ENCODE results near the gene ARPP21. TPM values are rescaled to one million over a fixed set of nuclear protein-coding genes. Genes with fewer than 3 reads are reported as not detected.

Gene ARPP21
- polyA plus RNA-seq, 4 donors: 0.99 to 1.3 (median 1.2) TPM

DNA sequence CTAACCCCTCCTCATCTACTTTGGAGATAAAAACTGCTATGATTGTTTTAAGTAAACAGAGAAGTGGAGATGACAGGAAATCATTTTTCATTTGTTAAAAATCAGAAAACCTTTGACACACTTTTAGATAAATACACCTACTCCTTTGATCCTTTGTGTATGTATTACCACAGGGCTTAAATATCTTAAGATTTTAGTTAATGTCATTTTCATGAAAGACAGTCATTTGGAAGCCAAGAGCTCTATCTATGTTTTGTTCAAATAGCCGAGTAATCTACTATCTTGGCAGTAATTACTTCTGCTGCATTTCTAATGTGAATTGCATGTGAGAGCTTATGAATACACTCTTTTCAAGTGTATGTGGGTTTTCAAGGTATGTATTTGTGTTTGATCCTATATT lies 2.0 kb downstream of the ARPP21 start:
- DNase-seq (ENCODE audit: low read depth in 4 of 4, low spot score in 2 of 4): no peak

DNA sequence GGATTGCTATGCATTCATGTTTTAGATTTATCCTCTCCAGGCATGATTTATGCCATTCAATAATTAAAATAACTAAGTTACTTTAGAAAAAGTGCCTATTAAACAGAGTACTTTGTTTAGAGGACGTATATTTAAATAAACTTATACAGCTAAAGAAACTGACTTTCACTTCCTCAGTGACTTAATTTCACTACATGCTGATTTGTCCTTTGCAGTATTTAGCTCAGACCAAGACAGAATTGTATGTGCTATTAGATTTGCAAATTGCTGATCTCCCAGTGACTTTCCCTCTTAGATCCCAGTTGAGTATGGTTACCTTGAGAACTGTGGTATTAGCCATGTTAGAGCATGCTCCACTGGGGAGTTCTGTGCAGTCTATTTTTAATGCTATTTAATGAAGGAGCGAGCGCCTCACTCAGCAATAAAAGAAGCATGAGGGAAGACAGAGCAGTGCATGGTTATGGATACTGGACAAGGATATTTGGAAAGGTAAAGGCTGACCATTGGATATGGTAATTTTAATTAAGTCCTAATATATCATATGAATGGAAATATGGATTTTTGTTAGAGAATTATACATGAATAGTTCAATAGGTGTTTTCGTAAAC lies 2.7 kb downstream of the ARPP21 start:
- DNase-seq (ENCODE audit: low read depth in 4 of 4, low spot score in 2 of 4): no peak

DNA sequence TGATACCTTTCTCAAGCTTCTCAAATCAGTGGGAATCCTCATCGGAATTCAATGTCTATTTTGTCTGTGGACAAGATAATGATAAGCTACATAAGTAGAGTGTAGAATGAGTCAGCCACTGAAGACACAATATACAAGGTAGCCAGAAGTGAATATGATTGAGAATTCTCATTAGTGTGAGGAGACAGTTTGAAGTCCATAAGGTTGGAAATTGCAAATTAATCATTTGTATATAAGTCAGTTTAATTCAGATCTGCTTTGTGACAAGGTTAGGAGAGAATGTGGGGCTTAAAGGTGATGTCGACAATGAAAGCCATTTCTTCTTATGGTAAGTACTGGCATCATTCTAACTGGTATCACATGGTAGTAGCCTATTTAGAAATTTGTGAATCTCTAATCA lies 4.2 kb downstream of the ARPP21 start:
- no peak for DNase-seq (ENCODE audit: low read depth in 4 of 4, low spot score in 2 of 4)

DNA sequence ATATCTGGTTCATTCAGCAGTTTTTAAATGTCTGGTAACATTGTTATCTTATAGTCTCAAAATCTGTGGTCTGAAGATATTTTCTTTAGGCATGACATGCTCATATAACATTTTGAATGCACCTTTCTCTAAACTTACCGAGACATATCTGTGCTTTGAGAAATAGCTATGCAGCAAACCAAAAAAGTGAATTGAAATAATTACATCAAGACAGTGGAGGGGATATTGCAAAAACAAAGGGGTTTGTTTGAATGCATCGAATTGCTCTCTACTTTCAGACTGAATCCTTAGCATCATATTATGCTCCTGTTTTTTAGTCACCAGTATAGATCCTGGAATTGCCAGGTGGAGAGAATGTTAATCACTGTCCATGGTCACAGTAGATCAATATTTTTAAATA lies 5.1 kb downstream of the ARPP21 start:
- no peak for DNase-seq (ENCODE audit: low read depth in 4 of 4, low spot score in 2 of 4)

DNA sequence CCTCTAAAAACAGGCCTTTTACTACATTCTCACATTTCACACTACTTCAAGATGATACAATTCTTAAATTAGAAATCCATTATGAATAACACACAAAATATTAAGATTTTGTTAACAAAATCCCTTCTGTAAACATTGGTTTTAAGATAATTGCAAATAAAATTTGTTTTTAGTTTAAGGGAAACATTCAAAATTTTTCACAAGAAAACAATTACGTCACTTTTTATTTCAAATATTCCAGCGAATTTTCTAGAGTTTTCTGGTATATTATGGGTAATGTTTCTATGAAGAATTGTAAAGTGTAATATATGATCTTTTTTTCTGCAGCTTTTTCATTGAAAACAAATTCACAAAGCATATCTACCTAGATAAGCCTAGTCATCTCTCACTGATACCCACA lies 5.9 kb downstream of the ARPP21 start:
- DNase-seq (ENCODE audit: low read depth in 4 of 4, low spot score in 2 of 4): no peak

DNA sequence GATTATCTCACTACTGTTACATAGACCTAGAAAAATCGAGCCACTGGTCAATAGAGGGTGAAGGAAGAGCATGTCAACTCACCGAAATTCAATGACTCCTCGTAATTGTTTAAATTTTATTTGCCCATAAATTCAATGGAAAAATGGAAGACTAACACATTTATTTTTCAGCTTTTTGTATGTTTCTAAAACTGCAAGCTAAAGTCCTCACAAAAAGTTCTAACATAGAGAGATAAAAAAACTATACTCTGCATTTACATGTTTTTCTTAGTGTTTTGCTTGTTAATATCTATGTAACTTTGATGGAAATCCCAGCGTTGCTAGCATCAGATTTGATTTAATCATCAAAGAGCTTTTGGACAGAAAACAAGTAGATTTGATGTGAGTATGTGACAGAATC lies 6.8 kb downstream of the ARPP21 start:
- no peak for DNase-seq (ENCODE audit: low read depth in 4 of 4, low spot score in 2 of 4)

DNA sequence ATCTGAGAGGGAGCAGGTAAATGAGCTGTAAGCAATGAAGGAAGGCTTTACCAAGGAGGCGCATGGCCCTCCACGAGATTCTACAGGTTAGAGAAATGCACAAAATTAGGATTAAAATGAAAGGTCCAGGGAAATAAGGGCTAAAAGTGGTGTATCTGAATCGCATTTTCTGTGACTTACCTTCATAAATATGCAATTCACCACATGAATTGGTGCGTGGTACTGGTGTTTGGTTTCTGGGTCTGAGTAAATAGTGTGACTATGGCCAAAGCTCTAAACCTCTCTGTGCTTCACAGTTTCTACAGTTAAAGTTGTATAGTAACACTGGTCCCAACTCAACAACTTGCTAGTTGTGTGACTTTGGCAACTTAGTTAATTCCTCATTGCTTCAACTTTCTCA lies 8.1 kb downstream of the ARPP21 start:
- no peak for DNase-seq (ENCODE audit: low read depth in 4 of 4, low spot score in 2 of 4)

DNA sequence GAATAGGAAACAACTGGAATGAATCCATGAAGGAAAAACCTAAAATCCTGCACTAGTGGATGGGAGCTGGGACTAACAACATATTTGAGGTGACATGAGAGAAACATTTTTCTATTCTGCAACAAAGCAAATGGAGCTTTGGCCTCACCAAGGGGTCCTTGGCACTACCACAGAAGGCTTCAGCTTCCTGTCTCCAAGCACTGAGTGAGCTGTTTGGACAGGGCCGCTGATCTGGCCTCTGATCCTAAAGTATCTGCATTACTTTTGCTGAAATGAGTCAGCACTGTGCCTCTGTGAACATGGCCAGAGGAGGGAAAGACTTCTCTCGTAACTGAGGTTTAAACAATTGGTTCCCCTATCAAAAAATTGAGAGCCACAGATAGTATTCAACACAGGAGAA lies 9.0 kb downstream of the ARPP21 start:
- no peak for DNase-seq (ENCODE audit: low read depth in 4 of 4, low spot score in 2 of 4)

DNA sequence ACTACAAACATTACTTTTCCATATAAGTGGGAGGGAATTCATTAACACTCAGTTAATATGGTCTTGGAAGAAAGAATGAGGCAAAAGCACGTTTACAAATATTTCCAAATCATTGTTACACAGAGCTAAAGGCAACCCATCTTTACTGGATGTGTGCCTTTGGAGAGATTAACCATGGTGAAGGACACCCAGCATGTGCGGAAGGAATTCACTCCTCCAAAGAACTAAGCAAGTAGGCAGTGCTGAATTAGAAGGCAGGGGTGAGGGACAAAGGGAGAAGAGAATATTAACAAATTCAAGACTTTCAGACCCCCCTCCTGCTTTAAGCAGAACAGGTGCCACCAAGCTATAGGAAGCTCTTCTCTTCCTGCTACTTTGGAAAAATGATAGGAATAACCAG lies 10.1 kb downstream of the ARPP21 start:
- no peak for DNase-seq (ENCODE audit: low read depth in 4 of 4, low spot score in 2 of 4)

DNA sequence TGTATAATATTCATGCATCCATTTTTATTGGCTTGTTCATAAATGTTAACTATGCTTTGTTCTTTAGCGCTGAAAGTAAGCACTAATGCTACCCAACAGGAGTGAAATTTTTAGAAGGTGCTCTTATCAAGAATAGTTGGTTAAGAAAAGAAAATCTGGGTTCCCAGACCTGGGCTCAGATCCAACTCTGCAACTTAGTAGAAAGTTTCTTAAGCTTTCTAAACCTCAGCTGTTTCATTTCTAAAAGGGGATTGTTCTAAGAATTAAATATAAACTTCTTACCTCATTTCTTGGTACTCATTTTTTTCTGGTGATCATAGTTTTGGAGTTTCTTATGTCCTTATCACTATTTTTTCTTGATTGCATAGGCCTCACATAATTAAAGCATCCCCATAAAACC lies 12.1 kb downstream of the ARPP21 start:
- no peak for DNase-seq (ENCODE audit: low read depth in 4 of 4, low spot score in 2 of 4)

DNA sequence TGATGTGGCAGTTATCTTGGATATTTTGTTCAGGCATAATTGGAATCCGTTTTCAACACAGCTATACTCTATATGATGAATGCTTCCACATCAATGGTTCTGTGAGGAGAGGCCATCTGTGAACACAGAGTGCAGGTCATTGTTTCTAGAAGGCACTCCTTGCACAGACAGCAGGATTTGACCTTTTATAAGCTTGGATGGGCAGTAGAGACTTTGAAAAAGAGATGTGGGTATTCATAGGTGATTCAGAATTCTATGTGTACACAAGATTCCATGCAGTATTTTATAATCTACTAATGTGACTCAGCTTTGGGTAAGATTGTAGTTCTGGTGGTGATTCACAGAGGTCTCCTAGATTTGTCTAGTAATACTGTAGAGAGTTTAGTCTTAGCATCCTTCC lies 12.5 kb downstream of the ARPP21 start:
- no peak for DNase-seq (ENCODE audit: low read depth in 4 of 4, low spot score in 2 of 4)

DNA sequence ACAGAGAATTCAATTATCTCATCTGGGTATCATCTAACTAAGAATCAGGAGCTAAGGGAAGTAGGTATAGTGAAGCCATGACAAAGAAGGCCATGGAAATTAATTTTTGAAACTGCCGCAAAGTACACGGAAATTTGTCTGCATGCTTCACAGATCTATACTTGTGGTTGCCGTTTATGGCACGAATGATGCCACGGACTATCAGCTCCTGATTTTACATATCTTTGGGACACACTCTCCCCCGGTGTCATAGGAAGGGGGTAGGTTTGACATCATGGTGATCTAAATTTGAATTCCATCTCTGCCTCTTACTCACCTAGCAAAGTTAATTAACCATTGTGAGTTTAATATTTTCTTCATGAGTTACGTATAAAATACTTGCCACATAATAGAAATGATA lies 14.0 kb downstream of the ARPP21 start:
- no peak for DNase-seq (ENCODE audit: low read depth in 4 of 4, low spot score in 2 of 4)

DNA sequence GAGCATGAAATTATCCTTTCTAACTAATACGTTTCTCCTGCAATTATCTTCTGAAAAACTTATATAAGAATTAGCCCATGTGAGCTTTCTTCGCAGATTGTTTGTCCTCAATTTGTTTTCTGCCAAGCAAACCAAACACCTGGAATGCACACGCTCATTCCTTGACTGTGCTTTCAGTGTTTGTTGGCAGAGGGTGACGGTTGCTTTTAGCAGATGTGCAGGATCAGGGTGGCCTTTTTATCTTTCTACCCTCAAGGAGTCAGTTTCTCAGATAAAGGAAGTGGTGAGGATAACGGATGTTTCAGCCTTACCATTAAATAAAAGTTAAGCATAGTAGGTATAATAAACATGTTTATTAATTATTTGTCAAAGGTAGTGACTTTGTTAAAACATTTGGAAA lies 15.2 kb downstream of the ARPP21 start:
- DNase-seq (ENCODE audit: low read depth in 4 of 4, low spot score in 2 of 4): no peak

DNA sequence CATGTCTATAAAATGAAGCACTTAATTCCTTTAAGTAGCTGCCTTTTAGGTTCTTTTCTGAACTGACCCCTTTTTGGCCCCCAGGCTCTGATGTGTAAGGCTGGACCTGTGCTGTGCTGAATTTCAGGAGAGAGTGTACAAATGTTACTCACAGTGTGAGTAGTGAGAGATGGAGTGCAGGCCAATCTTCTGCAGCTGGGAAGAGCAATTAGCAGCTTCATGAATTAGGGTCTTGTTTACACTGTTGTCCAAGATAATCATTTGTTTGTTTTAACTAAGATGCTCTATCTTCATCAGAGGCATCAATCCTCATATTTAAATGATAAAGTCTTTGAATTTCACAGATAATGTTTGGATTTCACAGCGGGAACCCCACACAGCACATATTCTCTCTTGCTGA lies 19.4 kb downstream of the ARPP21 start:
- no peak for DNase-seq (ENCODE audit: low read depth in 4 of 4, low spot score in 2 of 4)

DNA sequence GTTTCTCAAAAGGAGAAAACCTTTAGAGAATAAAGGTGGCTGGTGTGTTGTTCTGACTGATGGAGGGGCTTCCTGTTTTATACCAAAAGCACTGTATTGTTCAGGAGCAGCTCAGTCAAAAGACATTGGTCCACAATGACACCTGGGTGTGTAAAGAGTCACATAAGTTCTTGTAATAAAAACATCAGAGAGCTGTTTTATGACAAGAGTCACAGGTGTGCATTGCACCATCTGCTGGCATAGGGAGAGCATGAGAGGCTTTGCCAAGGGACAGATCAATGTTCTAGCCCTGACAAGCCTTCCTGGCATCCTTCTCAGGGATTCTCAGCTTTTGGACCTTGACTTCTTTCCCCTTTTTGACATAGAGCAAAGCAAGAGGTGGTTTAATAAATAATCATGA lies 20.4 kb downstream of the ARPP21 start:
- DNase-seq (ENCODE audit: low read depth in 4 of 4, low spot score in 2 of 4): no peak

DNA sequence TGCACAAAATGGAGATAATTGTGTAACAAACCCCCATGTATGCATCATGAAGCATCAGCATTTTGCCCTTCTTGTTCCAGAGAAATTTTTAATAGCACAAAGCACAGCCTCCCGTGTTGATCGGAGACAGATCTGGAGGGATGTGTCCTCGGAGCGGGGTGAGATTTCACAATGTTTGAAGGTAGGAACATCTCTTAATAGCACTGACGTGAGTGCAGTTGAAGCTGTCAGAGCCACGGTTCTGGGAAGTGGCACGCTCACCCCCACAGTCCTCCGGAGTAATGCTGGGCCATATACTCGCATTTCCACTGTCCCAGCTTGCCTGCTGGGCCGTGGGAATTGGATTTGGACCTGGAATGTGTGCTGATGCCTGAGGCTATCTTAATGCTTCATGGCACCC lies 24.1 kb downstream of the ARPP21 start:
- DNase-seq (ENCODE audit: low read depth in 4 of 4, low spot score in 2 of 4): no peak

DNA sequence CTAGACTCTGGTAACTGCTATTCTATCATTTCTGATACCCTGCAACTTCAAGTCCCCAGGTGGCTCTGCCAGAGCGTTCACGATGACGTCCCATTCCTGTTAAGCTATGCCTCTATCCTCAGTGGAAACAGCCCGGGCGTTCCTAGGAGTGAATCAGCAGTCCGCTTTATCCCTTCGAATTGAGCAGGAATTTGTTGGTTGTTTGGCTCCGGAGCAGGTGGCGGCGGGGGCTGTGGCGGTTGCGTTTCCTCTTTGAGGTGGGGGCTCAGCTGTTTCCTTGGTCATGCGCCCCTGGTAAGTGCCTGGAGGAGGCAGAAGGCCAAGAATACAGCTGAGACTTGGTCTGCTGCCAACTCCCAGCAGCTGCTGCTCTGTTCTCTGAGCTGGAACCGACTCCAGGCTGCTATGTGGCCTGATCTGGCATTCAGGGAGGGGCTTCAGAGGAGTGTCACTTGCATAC lies 25.2 kb downstream of the ARPP21 start:
- peak; percentile 69 to 85 (median 79) for DNase-seq (ENCODE audit: low read depth in 4 of 4, low spot score in 2 of 4)

DNA sequence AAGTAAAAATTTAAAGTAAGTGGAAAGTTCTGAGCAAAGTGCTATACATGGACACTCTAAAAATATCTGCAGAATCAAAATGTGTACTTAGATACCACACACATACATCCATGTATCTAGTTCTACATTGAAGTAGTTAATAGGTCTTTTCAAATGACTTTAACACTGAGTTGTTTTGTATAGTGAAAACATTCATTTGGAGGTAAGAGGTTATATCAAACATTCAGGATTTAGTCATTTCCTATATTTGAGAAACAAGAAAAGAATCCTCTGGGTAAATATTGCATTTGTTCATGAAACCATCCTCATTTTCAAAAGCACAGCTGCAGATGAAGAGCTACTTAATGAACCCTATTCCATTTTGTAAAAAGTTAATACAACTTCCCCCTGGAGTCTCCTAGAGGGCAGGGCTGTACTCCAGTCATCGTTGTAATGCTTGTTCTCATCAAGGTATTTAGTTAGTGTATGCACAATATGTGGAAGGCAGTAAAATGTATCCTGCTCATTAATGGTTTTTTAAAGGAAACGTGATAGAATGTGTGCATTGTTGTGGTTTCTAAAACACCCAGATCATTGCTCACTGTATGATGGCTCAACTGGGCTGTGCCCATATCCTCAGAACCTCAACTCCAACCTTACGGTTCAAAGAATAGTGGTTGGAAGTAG lies 26.2 kb downstream of the ARPP21 start:
- DNase-seq (ENCODE audit: low read depth in 4 of 4, low spot score in 2 of 4): no peak

DNA sequence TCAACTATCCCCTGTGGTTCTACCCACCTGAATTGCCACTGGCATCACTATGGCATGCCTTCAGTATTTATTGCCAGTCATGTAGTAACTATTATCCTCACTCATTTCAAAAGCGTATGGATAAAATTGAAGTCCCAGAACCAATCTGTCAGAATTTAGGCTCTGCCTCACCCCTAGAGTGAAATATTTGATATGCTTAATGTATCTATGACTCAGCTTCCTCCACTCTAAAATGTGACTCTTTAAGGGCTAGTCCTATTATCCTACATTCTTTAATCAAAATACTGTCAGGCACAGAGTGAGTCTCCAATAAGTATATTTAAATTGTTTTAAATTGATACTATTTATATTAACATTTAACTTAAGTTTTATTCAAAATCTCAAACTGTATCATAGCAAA lies 27.6 kb downstream of the ARPP21 start:
- no peak for DNase-seq (ENCODE audit: low read depth in 4 of 4, low spot score in 2 of 4)

DNA sequence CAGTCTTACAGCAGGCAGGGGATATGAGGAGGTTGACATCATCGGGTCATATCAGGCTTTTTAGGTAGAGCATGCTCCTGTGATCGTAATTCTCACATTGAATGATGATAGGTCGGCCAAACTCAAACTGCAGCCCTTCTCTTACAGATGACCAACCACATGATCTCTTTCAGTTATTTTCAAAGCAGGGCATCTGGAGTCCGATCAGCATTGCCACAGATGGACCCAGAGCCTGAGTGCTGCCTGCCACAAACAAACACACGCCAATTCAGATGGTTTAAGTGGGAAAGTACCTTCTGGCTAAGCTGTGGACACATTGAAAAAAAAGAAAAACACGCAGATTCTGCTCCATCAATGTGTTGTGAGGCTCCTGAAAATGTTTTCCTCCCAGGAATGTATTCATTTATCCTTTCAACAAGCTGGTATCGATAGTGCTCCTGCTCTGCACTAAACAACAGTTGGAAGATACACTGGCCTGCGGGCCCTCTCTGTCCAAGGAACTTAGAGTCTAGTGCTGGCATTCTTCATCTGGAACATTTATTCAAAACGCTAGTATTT lies 31.2 kb downstream of the ARPP21 start:
- no peak for DNase-seq (ENCODE audit: low read depth in 4 of 4, low spot score in 2 of 4)

DNA sequence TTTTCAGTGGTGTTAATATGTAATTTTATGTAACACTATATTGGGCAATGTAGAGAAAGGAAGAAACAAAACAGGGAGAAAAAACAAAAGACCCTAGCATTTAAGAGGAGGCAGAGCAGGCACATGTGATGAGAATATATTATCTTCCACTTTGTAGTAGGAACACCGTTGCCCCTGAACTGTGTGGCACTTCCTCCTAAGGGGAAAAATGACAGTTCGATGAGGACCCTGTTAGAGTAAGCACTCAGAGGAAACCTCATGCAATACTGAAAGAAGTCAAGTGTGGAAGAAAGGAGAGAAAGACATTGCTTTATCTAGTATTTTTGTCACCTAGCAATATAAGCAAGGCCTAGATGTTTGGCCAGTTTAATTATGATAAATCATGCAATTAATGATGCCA lies 32.2 kb downstream of the ARPP21 start:
- no peak for DNase-seq (ENCODE audit: low read depth in 4 of 4, low spot score in 2 of 4)

DNA sequence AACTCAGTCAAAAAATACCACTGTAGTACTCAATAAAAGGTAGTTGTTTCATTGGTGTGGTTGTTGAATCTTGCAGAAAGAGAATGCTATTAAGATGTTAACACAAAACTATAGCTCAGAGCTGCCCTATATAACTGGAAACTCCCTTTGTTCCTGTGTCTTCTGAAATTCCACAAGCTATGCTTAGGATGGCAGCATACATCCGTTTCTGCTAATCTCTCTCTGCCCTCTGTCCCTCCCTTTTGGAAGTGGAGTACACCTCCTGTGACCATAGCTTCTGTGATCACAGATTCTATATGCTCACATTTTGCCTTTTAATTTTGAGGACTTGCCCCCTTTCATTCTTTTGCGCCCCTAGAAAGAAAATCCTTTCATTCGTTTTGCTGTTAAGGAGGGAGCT lies 33.7 kb downstream of the ARPP21 start:
- DNase-seq (ENCODE audit: low read depth in 4 of 4, low spot score in 2 of 4): no peak

Data from left renal cortex interstitium (tissue), 4 donors.